DND-41 (cell line): ENCODE data around the gene PRKAR1B.

Source experiments
- ATAC-seq: fragments of 200-7000 bp; cut with Tn5 transposase; 3 replicates; pipeline ENCODE4 v1.9.1; 2021; ENCODE audit warnings: low read depth; ENCODE audit not compliant: insufficient read depth
- DNase-seq: peaks from one replicate; pipeline ENCODE4 v3.0.0-alpha.2; 2020
- H2AFZ ChIP-seq: 2 replicates; pipeline ENCODE4 v1.6.0; 2012; ENCODE audit warnings: low read depth, low read length
- H3K27ac ChIP-seq: 2 replicates; pipeline ENCODE4 v1.5.1; 2012; ENCODE audit warnings: low read length, inconsistent platforms
- H3K27me3 ChIP-seq: fragments of 200-600 bp; sonication (generic); 2 replicates; pipeline ENCODE4 v1.6.0; 2012; ENCODE audit warnings: low read length, mild to moderate bottlenecking, inconsistent platforms; ENCODE audit not compliant: insufficient read depth, poor library complexity
- H3K36me3 ChIP-seq: 2 replicates; pipeline ENCODE4 v1.5.1; 2012; ENCODE audit warnings: low read length, inconsistent platforms; ENCODE audit not compliant: insufficient read depth
- H3K4me1 ChIP-seq: 2 replicates; pipeline ENCODE4 v1.5.1; 2012; ENCODE audit warnings: mild to moderate bottlenecking, low read length; ENCODE audit not compliant: insufficient read depth
- H3K4me2 ChIP-seq: 2 replicates; pipeline ENCODE4 v1.6.0; 2012; ENCODE audit warnings: mild to moderate bottlenecking, moderate library complexity, low read length, inconsistent platforms; ENCODE audit not compliant: insufficient read depth
- H3K4me3 ChIP-seq, 2 experiments: fragments of 200-600 bp in 1 of 2; shearing (Covaris generic) in 1 of 2; 2 replicates each; pipeline ENCODE4 v1.5.1; 2012 to 2016; ENCODE audit warnings: inconsistent platforms in 2 of 2, low read length in 2 of 2, mild to moderate bottlenecking in 2 of 2, low read depth in 1 of 2, moderate library complexity in 1 of 2
- H3K79me2 ChIP-seq: 2 replicates; pipeline ENCODE4 v1.6.0; 2012; ENCODE audit warnings: low read length, inconsistent platforms; ENCODE audit not compliant: insufficient read depth
- H3K9ac ChIP-seq: 2 replicates; pipeline ENCODE4 v1.6.0; 2012; ENCODE audit warnings: low read depth, mild to moderate bottlenecking, inconsistent platforms, low read length, moderate library complexity
- H3K9me3 ChIP-seq: 2 replicates; pipeline ENCODE4 v1.5.1; 2012; ENCODE audit warnings: low read length, moderate library complexity, mild to moderate bottlenecking, inconsistent platforms; ENCODE audit not compliant: insufficient read depth, severe bottlenecking
- H4K20me1 ChIP-seq: 2 replicates; pipeline ENCODE4 v1.6.0; 2012; ENCODE audit warnings: low read length; ENCODE audit not compliant: insufficient read depth
- CTCF ChIP-seq: IDR thresholded peaks from 2 replicates; pipeline ENCODE4 v1.5.1; 2012; ENCODE audit warnings: borderline replicate concordance, low read length, moderate library complexity, mild to moderate bottlenecking; ENCODE audit not compliant: poor library complexity, severe bottlenecking; ENCODE audit errors: extremely low read depth
- EZH2 ChIP-seq: IDR thresholded peaks from 3 replicates; pipeline ENCODE4 v1.6.1; 2012; ENCODE audit warnings: borderline replicate concordance, low read depth, mild to moderate bottlenecking, moderate library complexity, low read length, inconsistent platforms; ENCODE audit not compliant: severe bottlenecking

The PRKAR1B gene

GRCh38 chr7:589781-590575, 137.1 kb downstream of the PRKAR1B start:
- no peaks in the 10 kb centered on the region for H4K20me1 ChIP-seq
- H3K9ac ChIP-seq, result no peak overlapping the region
- H3K9me3 ChIP-seq, result no peaks in the 10 kb centered on the region
- H3K79me2 ChIP-seq, result peaks cover 71% of the 10 kb centered on the region
- peaks cover 39% of the 10 kb centered on the region for H3K4me1 ChIP-seq
- no peak overlapping the region for H3K4me2 ChIP-seq
- peak overlapping the region; percentile 33; the same call in 1 of the 2 replicates for H3K27ac ChIP-seq
- TF ChIP-seq EZH2, result no peak
- TF ChIP-seq CTCF, result no peak
- no peaks in the 10 kb centered on the region for H3K27me3 ChIP-seq
- DNase-seq (no peak), ATAC-seq (no peak)
- peaks cover 83% of the 10 kb centered on the region for H3K36me3 ChIP-seq
- H2AFZ ChIP-seq, result no peak overlapping the region
- no peak overlapping the region for H3K4me3 ChIP-seq

- peaks cover 67% of the 10 kb centered on the region for H3K79me2 ChIP-seq
- TF ChIP-seq CTCF (no peak), EZH2 (no peak)
- no peaks in the 10 kb centered on the region for H3K9me3 ChIP-seq
- peaks cover 36% of the 10 kb centered on the region for H3K4me1 ChIP-seq
- H3K27ac ChIP-seq, result peak overlapping the region; percentile 51; the same call in 1 of the 2 replicates
- H4K20me1 ChIP-seq, result peaks cover 5% of the 10 kb centered on the region; the same call in 1 of the 2 replicates
- no peak for DNase-seq
- ATAC-seq, result no peak
- no peak overlapping the region for H3K4me2 ChIP-seq
- H2AFZ ChIP-seq, result no peak overlapping the region
- no peak overlapping the region for H3K9ac ChIP-seq
- no peak overlapping the region for H3K4me3 ChIP-seq
- peaks cover 91% of the 10 kb centered on the region for H3K36me3 ChIP-seq
- H3K27me3 ChIP-seq, result no peaks in the 10 kb centered on the region
Measured at GRCh38 chr7:587767-588166, 139.3 kb downstream of the PRKAR1B start.

GRCh38 chr7:586494-586893, 140.6 kb downstream of the PRKAR1B start:
- H3K36me3 ChIP-seq, result peaks cover 89% of the 10 kb centered on the region
- H3K27me3 ChIP-seq, result no peaks in the 10 kb centered on the region
- TF ChIP-seq CTCF (no peak), EZH2 (no peak)
- no peak overlapping the region for H2AFZ ChIP-seq
- peaks cover 24% of the 10 kb centered on the region for H3K4me1 ChIP-seq
- ATAC-seq (no peak), DNase-seq (no peak)
- no peak overlapping the region for H3K4me3 ChIP-seq
- H3K79me2 ChIP-seq, result peaks cover 54% of the 10 kb centered on the region
- no peaks in the 10 kb centered on the region for H3K9me3 ChIP-seq
- H4K20me1 ChIP-seq, result peaks cover 5% of the 10 kb centered on the region; the same call in 1 of the 2 replicates
- no peak overlapping the region for H3K4me2 ChIP-seq
- no peak overlapping the region for H3K9ac ChIP-seq
- H3K27ac ChIP-seq, result peak overlapping the region; percentile 74
